ENCODE results near the gene OBP2B.
"Not testable (repeated sequence)": the region's sequence is repeated elsewhere in the genome, so short reads cannot be mapped to it uniquely, and the experiment has no call there.

OBP2B gene

DNA sequence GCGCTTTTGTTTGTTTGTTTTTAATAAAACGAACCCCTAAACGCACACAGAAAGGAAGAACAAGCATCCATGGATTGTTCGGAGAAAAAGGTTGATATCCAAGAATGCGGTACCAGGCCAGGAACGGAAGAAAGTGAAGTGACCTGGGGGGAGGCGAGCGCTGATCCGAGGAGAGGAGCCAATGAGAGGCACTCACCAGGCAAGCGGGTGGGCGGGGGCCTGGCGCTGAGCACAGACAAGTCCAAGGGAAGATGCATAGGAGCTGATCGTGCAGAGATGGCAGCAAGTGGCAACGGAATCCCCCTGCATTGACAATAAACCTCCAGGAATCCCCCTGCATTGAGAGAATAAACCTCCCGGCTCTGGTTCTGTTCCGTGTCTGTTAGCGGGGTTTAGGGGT, 8.4 kb downstream of the OBP2B start:
- no peak for DNase-seq

DNA sequence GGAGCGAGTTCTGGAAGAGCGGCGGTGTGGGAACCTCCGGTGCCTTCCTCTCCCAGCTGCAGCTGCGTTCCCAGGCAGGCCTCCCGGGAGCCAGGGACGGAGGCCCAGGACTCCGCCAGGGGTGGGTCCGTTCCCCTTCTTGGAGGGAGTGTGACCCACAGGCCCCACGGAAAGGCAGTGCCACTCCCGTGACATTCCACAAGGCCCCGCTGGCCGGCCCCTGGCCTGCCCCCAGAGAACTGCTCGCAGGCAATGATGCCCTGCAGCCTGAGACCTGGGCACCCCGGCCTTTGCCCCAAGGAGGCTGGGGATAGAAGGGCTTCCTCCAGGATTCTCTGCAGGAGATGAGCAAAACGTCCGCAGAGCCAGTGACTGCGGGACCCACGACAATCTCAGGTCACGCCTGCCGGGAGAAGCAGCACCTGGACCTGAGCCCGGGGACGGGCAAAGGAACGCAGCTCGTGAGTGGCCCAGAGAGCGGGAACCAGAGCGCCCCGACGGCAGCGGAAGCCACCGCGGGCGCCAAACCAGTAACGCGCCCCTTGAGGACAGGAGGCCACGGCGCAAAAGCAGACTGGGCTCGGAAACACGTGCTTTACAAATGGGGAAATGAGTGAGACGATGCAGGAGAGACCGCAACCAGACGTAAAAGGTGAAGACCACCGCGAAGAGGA, 9.3 kb downstream of the OBP2B start:
- no peak for DNase-seq

DNA sequence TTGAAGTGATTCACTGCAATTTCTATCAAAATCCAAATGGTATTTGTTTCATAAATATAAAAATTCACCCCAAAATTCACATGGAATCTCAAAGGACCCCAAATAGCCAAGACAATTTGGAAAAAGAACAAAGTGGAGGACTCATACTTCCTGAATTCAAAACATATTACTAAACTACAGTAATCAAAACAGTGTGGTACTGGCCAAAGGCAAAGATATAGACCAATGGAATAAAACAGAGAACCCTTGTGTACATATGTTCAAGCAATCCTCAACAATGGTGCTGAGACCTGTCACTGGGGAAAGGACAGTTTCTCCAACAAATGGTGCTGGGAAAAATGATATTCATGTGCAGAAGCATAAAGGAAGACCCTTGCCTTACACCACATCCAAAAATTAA, 14.0 kb downstream of the OBP2B start:
- DNase-seq = no peak

DNA sequence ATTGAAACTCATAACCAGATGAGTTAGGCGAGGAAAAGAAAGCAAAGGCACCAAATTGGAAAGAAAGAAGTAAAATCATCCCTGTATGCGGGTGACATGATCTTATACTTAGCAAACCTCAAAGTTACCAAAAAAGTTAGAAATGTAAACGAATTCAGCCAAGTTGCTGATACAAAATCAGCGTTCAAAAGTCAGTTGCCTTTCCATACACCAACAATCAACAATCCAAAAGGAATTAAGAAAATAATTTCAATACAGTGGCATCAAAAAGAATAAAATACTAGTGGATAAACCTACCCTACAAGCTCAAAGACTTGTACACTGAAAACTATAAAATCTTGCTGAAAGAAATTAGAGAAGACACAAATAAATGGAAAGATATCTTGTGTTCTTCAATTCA, 14.5 kb downstream of the OBP2B start:
- DNase-seq = no peak

DNA sequence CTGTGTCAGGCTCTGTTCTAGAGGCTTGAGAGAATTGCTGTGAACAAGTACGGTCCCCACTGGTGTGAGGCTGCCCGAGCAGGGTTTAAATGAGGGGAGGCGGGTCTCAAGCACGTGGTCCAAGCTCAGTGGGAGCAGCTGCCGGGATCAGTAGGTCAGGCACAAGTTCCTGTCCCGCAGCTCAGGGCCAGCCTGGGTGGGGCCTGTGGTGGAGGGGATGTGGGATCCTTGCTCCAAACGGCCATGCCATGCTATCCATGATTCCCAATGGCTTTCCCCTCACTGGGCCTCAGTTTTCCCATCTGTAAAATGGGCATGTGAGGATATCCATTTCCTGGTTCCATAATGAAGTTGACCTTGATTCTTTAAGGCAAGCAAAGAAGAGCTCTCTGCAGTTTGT, 17.1 kb downstream of the OBP2B start:
- DNase-seq = no peak

DNA sequence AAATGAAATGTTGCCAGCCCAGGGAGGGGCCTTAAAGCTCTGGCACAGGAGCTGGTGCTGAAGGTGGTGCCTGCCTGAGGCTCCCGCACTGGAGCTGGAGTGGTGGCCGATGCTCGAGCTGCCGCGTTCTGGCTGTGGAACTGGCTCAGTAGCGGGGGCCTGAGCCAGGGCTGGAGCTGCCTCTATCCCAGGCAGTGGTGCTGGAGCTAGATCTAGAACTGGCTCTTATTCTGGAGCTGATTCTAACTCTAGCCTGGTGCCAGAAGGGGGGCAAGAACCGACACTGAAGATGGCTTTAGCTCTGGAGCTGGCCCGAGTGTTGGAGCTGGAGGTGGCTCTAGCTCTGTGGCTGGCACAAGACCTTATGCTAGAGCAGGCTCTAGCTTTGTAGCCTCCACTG, 19.2 kb downstream of the OBP2B start:
- no peak for DNase-seq

DNA sequence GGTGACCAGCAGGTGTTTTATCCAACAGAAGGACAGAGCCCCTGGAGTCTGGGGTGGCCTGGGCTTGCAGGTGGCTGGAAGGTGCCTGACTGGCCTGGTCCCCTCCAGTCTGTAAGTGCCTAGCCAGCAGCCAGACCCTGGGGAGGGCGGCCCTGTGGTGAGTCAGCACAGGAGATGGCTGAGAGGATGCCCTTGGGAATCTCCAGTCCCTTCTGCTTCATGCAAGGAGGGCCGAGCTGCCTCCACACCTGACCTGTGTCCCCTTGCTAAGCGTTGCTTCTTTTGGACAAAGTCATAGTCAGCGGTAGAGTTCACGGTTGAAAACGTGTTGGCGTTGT, 20.2 kb downstream of the OBP2B start:
- no peak for DNase-seq

DNA sequence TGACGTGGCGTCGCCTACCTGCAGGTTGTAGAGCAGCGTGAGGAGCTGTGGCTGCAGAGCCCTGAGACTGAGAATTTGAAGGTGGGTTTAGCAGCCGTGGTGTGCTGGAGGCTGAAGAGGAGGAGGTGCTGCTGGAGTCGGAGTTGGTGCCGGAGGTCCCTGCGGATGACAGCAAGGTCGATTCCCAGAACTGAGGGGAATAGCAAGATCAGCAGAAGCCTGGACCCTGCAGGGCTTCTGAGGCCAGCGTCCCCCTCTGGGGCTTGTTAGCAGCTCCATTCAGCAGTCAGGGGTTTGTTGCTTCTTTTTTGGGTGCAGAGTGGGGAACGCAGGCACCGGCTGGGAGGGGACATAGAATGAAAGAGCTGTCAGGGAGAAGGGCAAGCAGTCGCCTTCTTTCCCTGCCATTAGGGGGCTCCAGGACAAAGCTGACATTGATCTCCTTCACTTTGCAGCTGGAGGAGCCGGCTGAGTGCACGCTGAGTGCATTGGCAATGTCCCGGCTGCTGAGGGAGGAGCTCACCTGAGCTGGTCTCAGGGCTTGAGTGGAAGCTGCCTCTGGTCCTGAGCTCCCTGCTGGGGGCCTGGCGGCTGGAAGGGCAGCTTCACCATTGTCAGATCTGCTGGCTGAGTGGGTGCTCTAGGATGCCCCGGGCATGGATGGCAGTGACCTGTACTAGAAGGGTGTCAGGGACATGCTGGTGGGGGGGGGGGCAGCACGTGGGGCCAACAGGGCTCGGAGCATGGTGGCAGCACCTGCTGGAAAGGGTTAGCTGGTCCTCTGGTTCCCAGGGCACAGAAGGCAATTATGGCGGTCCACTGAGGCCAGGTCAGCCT, 20.8 kb downstream of the OBP2B start:
- DNase-seq = peak; percentile 51 to 57

DNA sequence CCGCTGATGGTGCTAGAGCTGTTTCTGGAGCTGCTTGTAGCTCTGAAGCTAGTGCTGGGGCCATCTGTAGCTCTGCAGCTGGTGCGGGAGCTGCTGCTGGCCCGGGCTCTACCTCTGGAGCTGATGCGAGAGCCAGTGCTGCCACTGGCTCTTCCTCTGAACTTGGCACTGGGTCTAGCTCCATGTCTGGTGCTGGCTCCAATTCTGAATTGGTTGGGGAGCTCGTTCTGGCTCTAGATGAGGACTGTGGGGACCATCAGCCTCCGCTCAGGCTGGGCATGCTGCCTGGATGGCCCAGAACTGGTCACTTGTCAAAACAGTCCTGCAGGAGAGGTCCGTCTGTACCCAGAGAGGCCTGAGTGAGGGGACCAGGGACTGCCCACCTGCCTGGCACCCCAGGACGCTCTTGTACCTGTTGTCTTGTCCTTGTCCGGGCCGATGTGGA, 21.5 kb downstream of the OBP2B start:
- no peak for DNase-seq

DNA sequence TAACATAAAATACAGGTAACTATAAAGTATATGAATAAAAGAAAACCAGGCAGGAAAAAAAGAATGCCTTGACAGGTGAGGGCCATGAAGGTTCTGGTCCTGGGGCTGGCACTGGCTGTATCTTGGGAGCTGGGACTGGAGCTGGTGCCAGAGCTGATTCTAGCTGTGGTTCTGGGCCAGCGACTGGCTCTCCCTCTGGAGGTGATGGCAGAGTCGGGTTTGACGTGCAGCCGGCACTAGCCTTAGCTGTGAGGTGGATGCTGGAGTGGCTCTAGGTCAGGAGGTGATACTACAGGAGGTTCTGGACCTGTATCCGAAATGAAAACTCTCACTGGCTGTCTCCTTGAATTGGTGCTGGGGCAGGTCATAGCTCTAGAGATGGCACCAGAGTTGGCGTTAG, 22.3 kb downstream of the OBP2B start:
- DNase-seq = no peak

DNA sequence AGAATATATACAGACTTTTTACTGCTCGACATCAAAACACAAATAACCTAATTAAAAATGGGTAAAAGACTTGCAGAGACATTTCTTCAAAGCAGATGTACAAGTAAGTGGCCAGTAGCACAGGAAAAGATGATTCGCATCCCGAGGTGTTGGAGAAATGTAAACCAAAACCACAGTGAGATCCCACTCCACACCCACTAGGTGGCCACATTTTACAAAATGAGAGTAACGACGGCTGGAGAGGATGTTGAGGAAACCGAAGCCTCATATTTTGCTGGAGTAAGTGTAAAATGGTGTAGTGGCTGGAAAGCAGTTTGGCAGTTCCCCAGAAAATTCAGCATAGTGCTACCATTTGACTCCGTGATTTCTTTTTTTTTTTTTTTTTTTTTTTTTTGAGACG, 24.1 kb downstream of the OBP2B start:
- DNase-seq = peak; percentile 80 to 86

DNA sequence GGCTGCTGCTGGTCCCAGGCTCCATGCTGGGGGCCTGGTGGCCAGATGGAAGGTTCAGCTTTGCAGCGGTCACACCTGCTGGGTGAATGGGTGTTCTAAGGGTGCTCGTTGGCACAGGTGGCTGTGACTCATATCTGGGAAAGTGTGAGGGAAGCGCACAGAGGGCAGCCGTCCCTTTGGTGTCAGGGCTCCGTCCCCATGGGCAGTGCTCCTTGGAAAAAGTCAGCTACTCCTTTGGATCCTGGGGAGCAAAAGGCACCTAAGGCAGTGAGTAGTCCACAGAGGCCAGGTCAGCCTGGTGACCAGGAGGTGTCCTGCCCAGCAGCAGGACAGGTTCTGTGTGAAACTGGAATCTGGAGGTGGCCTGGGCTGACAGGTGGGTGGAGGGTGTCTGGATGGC, 26.9 kb downstream of the OBP2B start:
- DNase-seq = no peak

DNA sequence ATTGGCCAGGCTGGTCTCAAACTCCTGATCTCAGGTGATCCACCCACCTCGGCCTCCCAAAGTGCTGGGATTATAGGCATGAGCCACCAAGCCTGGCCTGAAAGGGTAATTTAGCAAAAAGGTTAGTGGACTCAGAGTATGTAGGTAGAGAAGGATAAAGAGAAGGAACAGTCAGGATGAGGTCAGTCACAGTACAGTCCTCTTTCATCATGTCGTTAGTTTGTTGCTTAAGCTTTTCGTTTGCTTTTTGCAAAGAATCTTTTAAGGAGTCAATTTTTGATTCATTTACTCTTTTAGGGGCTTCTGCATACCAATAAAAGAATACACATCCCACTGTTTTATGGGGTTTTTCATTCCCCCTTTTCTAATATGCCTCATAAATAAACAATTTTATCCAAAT, 27.5 kb downstream of the OBP2B start:
- no peak for DNase-seq

DNA sequence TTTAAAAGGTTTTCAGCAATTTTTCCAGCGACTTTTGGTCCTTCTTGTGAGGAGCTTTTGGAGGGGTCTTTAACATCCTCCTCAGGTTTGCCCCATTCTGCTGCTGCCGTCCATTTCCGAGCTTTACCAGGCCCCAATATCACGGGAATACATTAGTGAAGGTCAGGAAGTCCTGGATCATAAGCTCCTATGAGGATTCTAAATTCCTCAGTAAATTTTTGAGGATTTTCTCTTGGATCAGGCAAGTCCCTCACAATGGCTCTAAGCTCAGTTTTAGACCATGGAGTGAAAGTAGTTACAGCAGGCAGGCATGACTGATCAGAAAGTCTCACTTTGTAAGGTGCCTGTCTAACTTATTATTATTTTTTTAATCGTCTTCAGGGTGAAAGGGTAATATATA, 28.1 kb downstream of the OBP2B start:
- no peak for DNase-seq

DNA sequence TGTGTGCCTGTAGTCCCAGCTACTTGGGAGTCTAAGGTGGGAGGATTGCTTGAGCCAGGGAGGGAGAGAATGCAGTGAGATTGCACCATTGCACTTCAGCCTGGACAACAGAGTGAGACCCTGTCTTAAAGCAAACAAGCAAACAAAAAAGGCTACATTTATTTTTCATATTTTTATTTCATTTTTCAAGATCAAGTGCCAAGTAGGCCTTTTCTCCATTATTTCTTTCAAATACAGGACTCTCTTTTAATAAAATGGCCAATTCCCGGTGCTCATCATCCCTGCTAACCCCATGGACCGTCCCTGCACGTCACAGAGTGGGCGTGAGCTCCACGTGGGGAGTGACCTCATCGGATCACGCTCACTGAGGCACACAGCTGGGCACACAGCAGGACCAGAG, 36.0 kb downstream of the OBP2B start:
- no peak for DNase-seq

DNA sequence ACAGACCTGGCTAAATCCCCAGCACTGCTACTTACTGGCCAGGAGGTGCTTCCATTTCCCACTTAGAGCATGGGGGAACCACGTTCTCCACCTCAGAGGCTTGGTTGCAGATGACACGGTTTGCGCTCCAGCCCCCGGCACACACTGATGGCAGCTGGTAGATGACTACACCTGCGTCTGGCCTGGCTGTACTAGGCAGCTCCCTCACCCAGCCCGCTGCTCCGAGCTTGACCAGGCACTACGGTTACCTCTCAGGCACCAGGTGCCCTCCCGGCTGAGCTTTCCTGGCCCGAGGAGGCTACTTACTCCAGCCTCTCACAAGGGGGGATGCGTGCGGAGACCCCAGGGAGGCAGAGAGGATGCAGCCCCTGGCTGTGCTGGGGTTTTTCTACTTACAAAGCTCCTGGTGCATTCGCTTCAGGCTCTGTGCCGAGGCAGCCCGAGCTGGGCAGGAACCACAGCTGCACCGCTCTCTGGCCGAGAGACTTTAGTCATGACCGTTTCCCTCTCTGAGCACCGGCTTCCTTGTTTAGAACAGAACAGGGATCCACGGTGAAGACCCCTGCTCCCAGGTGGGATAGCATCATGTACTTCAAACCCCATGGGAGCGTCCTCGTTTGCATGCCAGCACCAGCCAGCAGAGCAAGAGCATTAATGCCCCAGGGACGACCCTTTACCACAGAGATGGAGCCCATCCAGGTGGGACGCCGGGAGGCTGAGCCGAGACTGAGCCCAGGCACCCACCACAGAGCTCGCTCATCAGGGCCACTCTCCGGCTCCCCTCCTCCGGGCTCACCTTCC, 37.7 kb downstream of the OBP2B start:
- DNase-seq = no peak

DNA sequence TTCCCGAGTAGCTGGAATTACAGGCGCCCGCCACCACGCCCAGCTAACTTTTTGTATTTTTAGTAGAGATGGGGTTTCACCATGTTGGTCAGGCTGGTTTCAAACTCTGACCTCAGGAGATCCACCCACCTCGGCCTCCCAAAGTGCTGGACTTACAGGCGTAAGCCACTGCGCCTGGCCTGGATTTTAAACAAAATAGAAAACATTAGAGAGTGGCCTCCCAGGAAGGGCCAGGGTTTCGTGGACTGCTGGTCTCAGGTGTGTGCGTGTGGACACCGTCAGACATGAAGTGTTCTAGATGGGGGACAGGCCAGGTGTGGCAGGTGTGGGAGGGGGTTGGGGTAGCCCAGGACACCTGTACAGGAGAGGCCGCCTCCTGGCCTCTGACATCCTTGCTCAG, 38.3 kb downstream of the OBP2B start:
- no peak for DNase-seq

DNA sequence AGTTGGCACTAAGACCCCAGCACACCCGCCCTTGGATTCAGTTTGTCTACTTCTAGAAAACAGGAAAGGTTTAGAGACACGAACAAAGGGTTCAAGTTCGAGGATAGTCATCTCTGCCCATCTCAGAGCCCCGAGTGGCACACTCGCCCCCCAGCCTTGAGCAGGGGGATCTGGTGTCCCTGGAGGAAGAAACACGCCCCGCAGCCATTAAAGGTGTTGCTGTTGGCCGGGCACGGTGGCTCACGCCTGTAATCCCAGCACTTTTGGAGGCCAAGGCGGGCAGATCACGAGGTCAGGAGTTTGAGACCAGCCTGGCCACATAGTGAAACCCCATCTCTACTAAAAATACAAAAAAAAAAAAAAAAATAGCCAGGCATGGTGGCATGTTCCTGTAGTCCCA, 39.4 kb downstream of the OBP2B start:
- not testable (repeated sequence) for DNase-seq

DNA sequence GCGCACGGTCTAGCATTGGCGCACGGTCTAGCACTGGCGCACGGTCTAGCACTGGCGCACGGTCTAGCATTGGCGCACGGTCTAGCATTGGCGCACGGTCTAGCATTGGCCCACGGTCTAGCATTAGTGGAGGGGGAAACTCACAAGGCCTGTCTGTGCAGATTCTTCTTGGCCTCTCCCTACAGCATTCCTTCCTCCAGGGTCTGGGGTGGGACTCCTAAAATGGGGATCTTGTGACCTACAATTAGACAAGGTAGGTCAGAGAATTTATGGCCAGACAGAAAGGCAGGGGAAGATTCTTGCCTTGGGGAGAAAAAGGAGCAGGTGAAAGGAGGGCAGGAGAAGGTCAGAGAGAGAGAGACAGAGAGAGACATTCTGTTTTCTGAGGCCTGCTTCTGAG, 39.9 kb downstream of the OBP2B start:
- no peak for DNase-seq

DNA sequence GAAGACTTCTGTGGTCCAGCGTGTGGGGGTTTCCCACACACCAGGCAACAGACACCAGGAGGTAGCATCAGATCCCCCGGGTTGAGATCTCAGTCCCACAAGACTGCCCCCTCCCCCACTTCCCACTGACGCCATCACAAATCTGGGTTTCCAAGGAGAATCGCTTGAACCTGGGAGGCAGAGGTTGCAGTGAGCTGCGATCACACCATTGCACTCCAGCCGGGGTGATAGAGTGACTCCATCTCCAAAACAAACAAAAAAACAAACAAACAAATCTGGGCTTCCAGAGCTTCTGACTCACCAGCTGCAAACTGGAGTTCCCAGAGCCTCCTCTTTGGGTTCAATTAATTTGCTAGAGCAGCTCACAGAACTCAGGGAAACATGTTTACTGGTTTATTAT, 40.6 kb downstream of the OBP2B start:
- DNase-seq = no peak

DNA sequence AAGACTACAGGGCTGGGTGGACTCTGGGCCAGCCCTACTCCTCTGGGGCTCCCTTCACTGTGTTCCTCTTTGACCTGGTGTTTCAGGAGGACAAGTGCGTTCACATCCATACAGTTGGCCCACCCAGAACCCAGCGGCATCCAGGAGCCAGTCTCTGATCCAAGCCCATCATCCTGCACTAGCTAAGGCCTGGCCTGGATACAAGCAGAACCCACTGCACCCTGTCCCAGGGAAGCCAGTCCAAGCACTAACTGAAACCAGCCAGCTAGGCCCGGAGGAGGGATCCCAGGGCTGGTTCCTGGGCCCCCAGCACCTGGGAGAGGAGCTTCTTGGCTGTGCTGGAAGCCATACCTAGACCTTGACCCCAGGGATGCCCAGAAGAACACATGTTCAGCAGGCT, 41.3 kb downstream of the OBP2B start:
- no peak for DNase-seq

DNA sequence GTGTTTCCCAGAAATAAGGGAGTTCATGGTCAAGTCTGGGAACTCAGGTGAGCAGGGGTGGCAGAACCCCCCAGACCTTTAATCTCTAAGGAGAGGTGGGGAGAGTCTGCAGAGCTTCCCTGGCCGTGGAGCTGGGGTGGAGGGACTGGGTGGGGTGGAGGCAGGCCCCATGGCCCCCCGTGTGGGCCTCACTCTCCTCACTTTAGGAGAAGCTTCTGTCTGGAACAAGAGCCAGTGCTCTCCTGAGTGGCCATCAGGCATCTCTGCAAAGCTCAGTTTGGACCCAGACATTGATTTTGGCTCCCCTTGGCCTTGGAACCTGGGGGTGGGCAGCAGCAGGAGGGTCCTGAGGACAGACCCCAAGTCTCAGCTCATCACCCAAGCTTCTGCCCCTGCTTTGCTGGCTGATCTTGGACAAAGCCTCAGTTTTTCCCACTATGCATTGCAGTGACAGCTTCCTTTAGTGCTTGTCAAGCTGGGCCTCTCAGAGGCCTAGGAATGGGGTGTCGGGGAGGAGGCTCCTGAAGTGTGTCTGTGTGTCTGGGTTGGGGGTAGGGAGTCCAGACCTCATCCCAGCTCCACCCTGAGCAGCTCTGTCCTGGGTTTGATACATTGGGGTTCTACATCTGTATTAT, 41.8 kb downstream of the OBP2B start:
- no peak for DNase-seq

DNA sequence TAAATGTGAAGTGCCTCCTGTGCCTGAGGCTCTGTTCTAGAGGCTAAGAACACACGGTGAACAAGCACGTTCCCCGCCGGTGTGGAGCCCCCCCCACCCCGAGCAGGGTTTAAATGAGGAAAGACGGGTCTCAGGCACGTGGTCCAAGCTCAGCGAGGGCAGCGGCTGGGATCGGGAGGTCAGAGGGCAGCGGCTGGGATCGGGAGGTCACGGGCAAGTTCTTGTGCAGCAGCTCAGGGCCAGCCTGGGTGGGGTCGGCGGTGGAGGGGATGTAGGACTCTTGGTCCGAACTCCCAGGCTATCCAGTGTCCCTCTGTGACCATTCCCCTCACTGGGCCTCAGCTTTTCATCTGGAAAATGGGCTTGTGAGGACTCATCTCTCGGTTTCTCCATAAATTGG, 42.7 kb downstream of the OBP2B start:
- no peak for DNase-seq

DNA sequence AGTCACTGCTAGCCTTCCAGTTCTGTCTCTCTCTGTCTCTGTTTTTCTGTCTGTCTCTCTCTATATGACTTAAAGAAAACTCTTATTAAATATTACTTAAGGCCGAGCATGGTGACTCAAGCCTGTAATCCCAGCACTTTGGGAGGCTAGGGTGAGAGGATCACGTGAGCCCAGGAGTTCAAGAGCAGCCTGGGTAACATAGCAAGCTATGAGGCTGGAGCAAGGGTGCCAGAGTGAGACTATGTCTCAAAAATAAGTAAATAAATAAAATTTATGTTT, 43.7 kb downstream of the OBP2B start:
- DNase-seq = no peak

Data from Kasumi-1 (cell line).